Measurements from ENCODE around the gene SRCAP. TPM values are rescaled to one million over a fixed set of nuclear protein-coding genes. Genes with fewer than 3 reads are reported as not detected.
A peak's percentile ranks its signal among the peaks of the same experiment; 100 is the strongest.
"Not testable (repeated sequence)": the region's sequence is repeated elsewhere in the genome, so short reads cannot be mapped to it uniquely, and the experiment has no call there.

SRCAP gene
- total and polyA plus RNA-seq, 5 experiments from 2014 or later, result 5.2 to 110 (median 31.3) TPM

GRCh38 chr16:30703071-30703470 is 4.1 kb downstream of the SRCAP start:
- H3K36me3 Mint-ChIP-seq, result peaks cover 7 to 73% (median 21%) of the 10 kb centered on the region in 3 donors
- peak overlapping the region in 1 of 10 donors; percentile 34 for H3K4me3 Mint-ChIP-seq
- POLR2A ChIA-PET, result interaction anchor here (0.6 kb wide), 1 partner anchor 614 kb away, joined by 8 read pairs; no protein-coding TSS in a partner anchor

GRCh38 chr16:30703971-30704370 is 5.0 kb downstream of the SRCAP start:
- POLR2A ChIA-PET, result no interaction called here
- DNase-seq, result peak in 1 of 10 donors; percentile 3
- Mint-ChIP-seq H3K27me3 (no peaks in the 10 kb centered on the region), H3K36me3 (peaks cover 7 to 81% (median 21%) of the 10 kb centered on the region in 3 donors), H3K27ac (no peak overlapping the region), H3K9me3 (no peaks in the 10 kb centered on the region), H3K4me1 (peaks cover 12 to 24% (median 22%) of the 10 kb centered on the region in 4 donors), H3K4me3 (no peak overlapping the region)
- no peak for ATAC-seq

More at GRCh38 chr16:30703071-30703470, 4.1 kb downstream of the SRCAP start:
- peaks cover 12 to 24% (median 23%) of the 10 kb centered on the region in 4 donors for H3K4me1 Mint-ChIP-seq
- H3K27me3 Mint-ChIP-seq, ATAC-seq, H3K9me3 Mint-ChIP-seq, DNase-seq: not testable (repeated sequence)
- peak overlapping the region in 3 of 10 donors; percentile 59 to 75 (median 60) for H3K27ac Mint-ChIP-seq

DNA sequence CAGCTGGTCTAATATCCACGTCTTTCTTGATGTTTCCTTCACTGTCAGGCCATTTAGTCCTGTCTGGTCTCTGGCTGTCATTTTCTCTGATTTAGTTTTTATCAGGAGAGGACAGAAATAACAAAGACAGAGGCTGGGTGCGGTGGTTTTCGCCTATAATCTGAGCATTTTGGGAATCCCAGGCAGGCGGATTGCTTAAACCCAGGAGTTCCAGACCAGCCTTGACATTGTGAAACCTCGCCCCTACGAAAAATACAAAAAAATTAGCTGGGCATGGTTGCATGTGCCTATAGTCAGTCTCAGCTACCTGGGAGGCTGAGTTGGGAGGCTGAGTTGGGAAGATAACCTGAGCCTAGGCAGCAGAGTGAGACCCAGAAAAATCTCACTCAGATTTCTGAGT is 7.1 kb downstream of the SRCAP start:
- POLR2A ChIA-PET, result interaction anchor here (1.1 kb wide), 1 partner anchor 22 kb away, joined by 3 read pairs; no protein-coding TSS in a partner anchor
- Mint-ChIP-seq H3K4me1 (peaks cover 2 to 10% (median 7%) of the 10 kb centered on the region in 4 donors), H3K27me3 (no peaks in the 10 kb centered on the region), H3K9me3 (no peaks in the 10 kb centered on the region), H3K36me3 (peaks cover 7 to 91% (median 23%) of the 10 kb centered on the region in 3 donors), H3K4me3 (no peak overlapping the region), H3K27ac (no peak overlapping the region)
- ATAC-seq (no peak), DNase-seq (peak in 1 of 10 donors; percentile 24)

DNA sequence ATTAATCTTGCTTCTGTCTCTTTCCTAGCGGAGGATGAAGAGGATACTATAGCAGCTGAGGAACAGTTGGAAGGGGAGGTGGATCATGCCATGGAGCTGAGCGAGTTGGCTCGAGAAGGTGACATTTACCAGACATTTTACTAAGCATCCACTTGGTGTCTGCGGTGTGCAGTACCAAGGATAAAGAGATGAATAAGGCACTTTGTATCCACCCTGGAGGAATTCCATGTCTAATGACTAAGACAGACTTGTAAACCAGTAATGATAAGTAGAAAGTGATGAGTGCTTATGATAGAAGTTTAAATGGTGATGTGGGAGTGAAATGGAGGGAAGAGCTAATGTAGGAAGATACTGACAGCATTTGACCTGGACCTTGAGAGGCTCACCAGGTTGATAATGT is 12.0 kb downstream of the SRCAP start:
- no peaks in the 10 kb centered on the region for H3K27me3 Mint-ChIP-seq
- DNase-seq (no peak), ATAC-seq (no peak)
- no peaks in the 10 kb centered on the region for H3K9me3 Mint-ChIP-seq
- H3K27ac Mint-ChIP-seq, result peak overlapping the region in 4 of 10 donors; percentile 11 to 85 (median 44)
- peak overlapping the region in 1 of 10 donors; percentile 22 for H3K4me3 Mint-ChIP-seq
- peaks cover 29 to 95% (median 52%) of the 10 kb centered on the region in 3 donors for H3K36me3 Mint-ChIP-seq
- H3K4me1 Mint-ChIP-seq, result peaks cover 14 to 25% (median 21%) of the 10 kb centered on the region in 4 donors
- POLR2A ChIA-PET, result interaction anchor here (0.6 to 1.7 kb wide), 2 partner anchors 9 to 12 kb away, joined by 4 to 6 read pairs; partner anchors contain the start of gene SRCAP

GRCh38 chr16:30711712-30712111 is 12.7 kb downstream of the SRCAP start:
- DNase-seq (peak in 1 of 10 donors; percentile 6), ATAC-seq (no peak)
- H3K9me3 Mint-ChIP-seq, result no peaks in the 10 kb centered on the region
- H3K4me1 Mint-ChIP-seq, result peaks cover 22 to 30% (median 26%) of the 10 kb centered on the region in 4 donors
- POLR2A ChIA-PET, result interaction anchor here (1.7 kb wide), 1 partner anchor 12 kb away, joined by 6 read pairs; the partner anchor contains the start of gene SRCAP
- no peaks in the 10 kb centered on the region for H3K27me3 Mint-ChIP-seq
- peaks cover 34 to 95% (median 54%) of the 10 kb centered on the region in 3 donors for H3K36me3 Mint-ChIP-seq
- peak overlapping the region in 1 of 10 donors; percentile 38 for H3K4me3 Mint-ChIP-seq
- H3K27ac Mint-ChIP-seq, result peak overlapping the region in 7 of 10 donors; percentile 11 to 79 (median 54)

- Mint-ChIP-seq H3K4me3 (peak overlapping the region; percentile 5 to 82 (median 67)), H3K4me1 (peaks cover 29 to 39% (median 34%) of the 10 kb centered on the region in 4 donors), H3K9me3 (no peaks in the 10 kb centered on the region), H3K27me3 (no peaks in the 10 kb centered on the region), H3K36me3 (peaks cover 28 to 94% (median 49%) of the 10 kb centered on the region in 3 donors), H3K27ac (peak overlapping the region; percentile 83 to 99 (median 93))
- POLR2A ChIA-PET, result no interaction called here
- ATAC-seq, result peak; percentile 93 to 98
- peak in 9 of 10 donors; percentile 9 to 71 (median 35) for DNase-seq
These were observed 16.9 kb downstream of the SRCAP start for GRCh38 chr16:30715750-30716445.

- Mint-ChIP-seq H3K4me3 (no peak overlapping the region), H3K4me1 (peaks cover 30 to 52% (median 35%) of the 10 kb centered on the region in 4 donors), H3K9me3 (no peaks in the 10 kb centered on the region), H3K27ac (peak overlapping the region in 3 of 10 donors; percentile 28 to 84 (median 54)), H3K36me3 (peaks cover 11 to 97% (median 44%) of the 10 kb centered on the region in 3 donors), H3K27me3 (no peaks in the 10 kb centered on the region)
- no peak for DNase-seq
- POLR2A ChIA-PET, result interaction anchor here (1.4 kb wide), 1 partner anchor 10 kb away, joined by 3 read pairs; no protein-coding TSS in a partner anchor
- ATAC-seq, result no peak
These were observed 21.1 kb downstream of the SRCAP start for GRCh38 chr16:30720086-30720485.

- peaks cover 7 to 96% (median 38%) of the 10 kb centered on the region in 3 donors for H3K36me3 Mint-ChIP-seq
- no peaks in the 10 kb centered on the region for H3K9me3 Mint-ChIP-seq
- DNase-seq (no peak), ATAC-seq (no peak)
- no peak overlapping the region for H3K4me3 Mint-ChIP-seq
- peaks cover 26 to 46% (median 34%) of the 10 kb centered on the region in 4 donors for H3K4me1 Mint-ChIP-seq
- H3K27ac Mint-ChIP-seq, result peak overlapping the region in 1 of 10 donors; percentile 82
- H3K27me3 Mint-ChIP-seq, result no peaks in the 10 kb centered on the region
- POLR2A ChIA-PET, result interaction anchor here (1.4 kb wide), 1 partner anchor 9 kb away, joined by 3 read pairs; no protein-coding TSS in a partner anchor
These were observed 21.7 kb downstream of the SRCAP start for GRCh38 chr16:30720694-30721093.

GRCh38 chr16:30721167-30721566 is 22.2 kb downstream of the SRCAP start:
- peaks cover 25 to 42% (median 31%) of the 10 kb centered on the region in 4 donors for H3K4me1 Mint-ChIP-seq
- no peak for ATAC-seq
- no peak overlapping the region for H3K4me3 Mint-ChIP-seq
- POLR2A ChIA-PET, result interaction anchor here (1.0 kb wide), 1 partner anchor 181 kb away, joined by 3 read pairs; no protein-coding TSS in a partner anchor
- peaks cover 3 to 96% (median 34%) of the 10 kb centered on the region in 3 donors for H3K36me3 Mint-ChIP-seq
- no peaks in the 10 kb centered on the region for H3K9me3 Mint-ChIP-seq
- no peaks in the 10 kb centered on the region for H3K27me3 Mint-ChIP-seq
- H3K27ac Mint-ChIP-seq, result peak overlapping the region in 5 of 10 donors; percentile 6 to 81 (median 44)
- DNase-seq, result no peak

GRCh38 chr16:30721606-30722005 is 22.6 kb downstream of the SRCAP start:
- H3K9me3 Mint-ChIP-seq, result no peaks in the 10 kb centered on the region
- no peaks in the 10 kb centered on the region for H3K27me3 Mint-ChIP-seq
- POLR2A ChIA-PET, result interaction anchor here (1.0 kb wide), 1 partner anchor 181 kb away, joined by 3 read pairs; no protein-coding TSS in a partner anchor
- peaks cover 21 to 37% (median 28%) of the 10 kb centered on the region in 4 donors for H3K4me1 Mint-ChIP-seq
- peak overlapping the region in 8 of 10 donors; percentile 6 to 90 (median 48) for H3K27ac Mint-ChIP-seq
- peaks cover 0 to 93% (median 31%) of the 10 kb centered on the region in 3 donors for H3K36me3 Mint-ChIP-seq
- DNase-seq, result no peak
- H3K4me3 Mint-ChIP-seq, result no peak overlapping the region
- ATAC-seq, result no peak

- Mint-ChIP-seq H3K36me3 (peaks cover 0 to 91% (median 25%) of the 10 kb centered on the region in 3 donors), H3K27me3 (no peaks in the 10 kb centered on the region), H3K4me1 (peaks cover 14 to 30% (median 23%) of the 10 kb centered on the region in 4 donors), H3K9me3 (no peaks in the 10 kb centered on the region), H3K27ac (peak overlapping the region in 8 of 10 donors; percentile 10 to 81 (median 46)), H3K4me3 (no peak overlapping the region)
- POLR2A ChIA-PET, result no interaction called here
- DNase-seq (no peak), ATAC-seq (peak in 1 of 2 donors; percentile 25)
These were observed 23.5 kb downstream of the SRCAP start for GRCh38 chr16:30722443-30722842.

- Mint-ChIP-seq H3K4me1 (peaks cover 14 to 32% (median 24%) of the 10 kb centered on the region in 4 donors), H3K36me3 (peaks cover 0 to 88% (median 25%) of the 10 kb centered on the region in 3 donors), H3K27me3 (no peaks in the 10 kb centered on the region), H3K27ac (peak overlapping the region in 3 of 10 donors; percentile 19 to 69 (median 46)), H3K9me3 (no peaks in the 10 kb centered on the region), H3K4me3 (no peak overlapping the region)
- ATAC-seq, result no peak
- POLR2A ChIA-PET, result interaction anchor here (1.6 kb wide), 1 partner anchor 25 kb away, joined by 6 read pairs; the partner anchor contains the start of gene PHKG2
- DNase-seq, result no peak
These were observed 23.9 kb downstream of the SRCAP start for GRCh38 chr16:30722916-30723315.
